ENCODE data around the gene CYTH3.
"Not testable (repeated sequence)": the region's sequence is repeated elsewhere in the genome, so short reads cannot be mapped to it uniquely, and the experiment has no call there.

CYTH3 gene

GRCh38 chr7:6232534-6232933, 39.9 kb downstream of the CYTH3 start:
- DNase-seq (ENCODE audit: low spot score): no peak

DNA sequence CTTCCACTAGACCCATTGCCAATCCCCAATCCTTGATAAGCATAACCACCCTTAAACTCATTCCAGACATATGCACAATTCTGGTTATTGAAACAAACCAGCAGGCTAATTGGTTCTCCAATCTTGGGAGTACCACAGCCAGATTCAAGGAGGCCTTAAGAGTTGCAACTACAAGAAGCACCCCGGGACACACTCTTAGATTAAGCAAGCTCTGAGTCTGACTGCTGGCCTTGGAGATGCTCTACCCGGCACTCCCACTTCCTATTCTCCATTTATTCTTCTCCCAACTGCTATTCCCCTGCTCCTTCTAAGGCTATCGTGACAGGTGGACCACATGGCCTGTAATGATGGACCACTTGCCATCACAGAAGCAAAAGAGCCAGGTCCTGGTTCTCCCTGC, 40.3 kb downstream of the CYTH3 start:
- DNase-seq (ENCODE audit: low spot score): no peak

DNA sequence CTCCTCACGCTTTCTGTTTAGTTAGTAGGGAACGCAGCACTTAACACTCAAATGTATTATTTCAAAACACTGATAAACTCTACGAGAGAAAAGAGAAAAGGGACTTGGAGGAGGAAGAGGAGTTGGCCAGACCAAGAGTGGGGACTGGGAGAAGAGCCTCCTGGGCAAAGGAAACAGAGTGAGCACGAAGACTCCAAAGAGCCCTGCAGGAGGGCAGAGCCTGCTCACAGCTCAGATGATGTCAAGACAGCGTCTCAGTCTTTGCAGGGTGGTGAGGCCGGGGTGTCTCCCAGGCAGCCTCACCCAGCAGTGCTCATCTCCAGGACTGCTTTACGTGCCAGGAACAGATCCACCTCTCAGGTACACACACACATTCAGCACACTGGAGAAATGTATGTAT, 41.2 kb downstream of the CYTH3 start:
- DNase-seq (ENCODE audit: low spot score): no peak

- not testable (repeated sequence) for DNase-seq (ENCODE audit: low spot score)
Measured at GRCh38 chr7:6229284-6229683, 43.1 kb downstream of the CYTH3 start.

DNA sequence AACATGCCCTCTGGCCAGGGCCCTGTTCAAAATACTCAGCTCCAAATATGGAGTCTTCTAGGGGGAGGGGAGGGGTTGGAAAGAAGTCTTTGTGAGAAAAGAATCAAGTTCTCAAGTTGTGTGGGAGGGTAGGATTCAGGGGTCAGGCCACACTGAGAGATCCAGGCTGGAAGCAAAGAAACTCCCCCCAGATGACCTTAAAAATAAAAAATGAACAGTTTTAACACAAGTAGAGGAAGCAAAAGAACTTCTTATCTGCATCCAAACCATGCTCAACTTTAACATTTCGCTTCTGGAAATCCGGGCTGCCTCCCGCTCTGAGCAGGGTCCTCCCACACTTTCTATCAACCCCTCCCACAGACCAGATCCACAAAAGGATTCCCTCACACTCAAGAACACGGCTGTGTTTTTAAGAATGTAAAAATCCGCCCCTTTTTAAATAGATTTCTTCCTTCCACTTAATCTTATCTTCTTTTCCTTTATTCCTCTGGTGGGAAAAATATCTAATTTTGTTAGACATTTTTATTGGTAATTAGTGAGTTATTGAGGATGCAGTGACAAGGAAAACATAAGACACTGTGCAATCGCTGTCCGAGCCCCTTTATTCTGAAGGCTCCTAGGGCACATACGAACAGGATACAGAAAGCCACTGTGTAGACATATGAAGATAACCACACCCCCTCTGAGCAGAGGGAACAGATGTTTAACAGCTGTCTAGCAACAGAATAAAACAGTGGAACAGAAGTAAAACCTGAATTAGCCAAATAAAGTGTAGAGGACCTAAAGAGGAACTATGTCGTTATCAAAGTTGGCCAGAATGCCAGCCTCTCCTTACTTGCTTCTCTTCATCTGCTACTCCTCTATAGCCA, 43.8 kb downstream of the CYTH3 start:
- no peak for DNase-seq (ENCODE audit: low spot score)

DNA sequence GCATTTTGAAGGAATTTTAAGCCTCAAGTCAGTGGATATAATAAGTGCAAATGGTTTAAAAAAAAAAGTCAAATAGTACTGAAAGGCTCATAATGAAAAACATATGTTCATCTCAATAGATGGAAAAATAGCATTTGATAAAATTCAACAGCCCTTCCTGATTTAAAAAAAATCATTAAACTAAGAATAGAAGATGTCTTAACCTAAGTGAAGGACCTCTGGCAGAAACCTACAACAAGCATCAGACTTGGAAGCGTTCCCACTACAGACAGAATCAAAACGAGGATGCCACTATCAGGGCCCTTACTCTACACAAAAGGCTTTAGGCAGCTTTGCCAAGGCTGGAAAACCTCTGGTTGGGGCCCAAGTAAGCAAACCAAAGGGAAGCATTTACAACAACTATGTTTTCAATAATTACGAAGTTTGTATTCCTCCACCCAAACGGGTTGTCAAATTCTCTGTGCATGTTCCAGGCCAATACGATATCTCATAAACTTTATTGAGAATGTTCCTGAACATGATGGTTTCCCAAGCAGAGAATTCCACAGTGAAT, 45.1 kb downstream of the CYTH3 start:
- DNase-seq (ENCODE audit: low spot score): no peak

DNA sequence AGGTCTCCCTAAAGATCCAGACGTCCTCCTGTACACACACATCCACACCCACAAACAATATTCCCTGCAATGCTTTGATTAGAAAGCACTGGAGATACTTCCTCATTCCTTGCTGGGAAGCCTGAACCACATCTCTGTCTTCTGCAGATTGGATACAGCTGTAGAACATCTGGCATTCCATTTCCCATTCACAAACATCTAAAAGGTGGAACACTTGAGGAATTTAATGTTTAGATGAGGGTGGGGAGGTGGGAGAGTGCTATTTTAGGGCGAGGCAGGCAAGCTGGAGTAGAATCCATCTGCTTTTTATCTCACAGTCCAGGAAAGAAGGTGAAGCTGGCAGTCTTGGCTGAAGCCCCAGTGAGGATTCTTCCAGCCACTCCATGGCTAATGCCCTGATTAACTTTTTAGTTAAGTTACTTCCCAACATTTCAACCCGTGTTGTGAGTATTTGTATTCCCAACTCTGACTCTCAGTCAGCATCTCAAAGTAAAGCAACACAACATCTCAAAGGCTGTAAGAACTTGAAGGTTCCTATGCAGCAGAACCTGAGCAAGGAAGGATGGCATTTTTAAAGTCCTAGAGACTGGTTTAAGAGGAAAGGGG, 46.1 kb downstream of the CYTH3 start:
- DNase-seq (ENCODE audit: low spot score): no peak

DNA sequence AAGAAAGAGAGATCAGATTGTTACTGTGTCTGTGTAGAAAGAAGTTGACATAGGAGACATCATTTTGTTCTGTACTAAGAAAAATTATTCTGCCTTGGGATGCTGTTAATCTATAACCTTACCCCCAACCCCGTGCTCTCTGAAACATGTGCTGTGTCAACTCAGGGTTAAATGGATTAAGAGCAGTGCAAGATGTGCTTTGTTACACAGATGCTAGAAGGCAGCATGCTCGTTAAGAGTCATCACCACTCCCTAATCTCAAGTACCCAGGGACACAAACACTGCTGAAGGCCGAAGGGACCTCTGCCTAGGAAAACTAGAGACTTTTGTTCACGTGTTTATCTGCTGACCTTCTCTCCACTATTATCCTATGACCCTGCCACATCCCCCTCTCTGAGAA, 49.0 kb downstream of the CYTH3 start:
- peak; percentile 20 for DNase-seq (ENCODE audit: low spot score)

DNA sequence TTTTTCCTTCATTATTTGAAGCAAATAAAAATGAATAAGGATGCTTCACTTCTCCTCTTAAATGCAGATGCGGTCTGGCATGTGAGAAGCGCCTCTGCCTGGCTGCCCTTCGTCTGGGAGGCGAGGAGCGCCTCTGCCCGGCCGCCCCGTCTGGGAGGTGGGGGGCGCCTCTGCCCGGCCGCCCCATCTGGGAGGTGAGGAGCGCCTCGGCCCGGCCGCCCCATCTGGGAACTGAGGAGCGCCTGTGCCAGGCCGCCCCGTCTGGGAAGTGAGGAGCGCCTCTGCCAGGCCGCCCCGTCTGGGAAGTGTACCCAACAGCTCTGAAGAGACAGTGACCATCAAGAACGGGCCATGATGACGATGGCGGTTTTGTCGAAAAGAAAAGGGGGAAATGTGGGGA, 49.4 kb downstream of the CYTH3 start:
- not testable (repeated sequence) for DNase-seq (ENCODE audit: low spot score)

DNA sequence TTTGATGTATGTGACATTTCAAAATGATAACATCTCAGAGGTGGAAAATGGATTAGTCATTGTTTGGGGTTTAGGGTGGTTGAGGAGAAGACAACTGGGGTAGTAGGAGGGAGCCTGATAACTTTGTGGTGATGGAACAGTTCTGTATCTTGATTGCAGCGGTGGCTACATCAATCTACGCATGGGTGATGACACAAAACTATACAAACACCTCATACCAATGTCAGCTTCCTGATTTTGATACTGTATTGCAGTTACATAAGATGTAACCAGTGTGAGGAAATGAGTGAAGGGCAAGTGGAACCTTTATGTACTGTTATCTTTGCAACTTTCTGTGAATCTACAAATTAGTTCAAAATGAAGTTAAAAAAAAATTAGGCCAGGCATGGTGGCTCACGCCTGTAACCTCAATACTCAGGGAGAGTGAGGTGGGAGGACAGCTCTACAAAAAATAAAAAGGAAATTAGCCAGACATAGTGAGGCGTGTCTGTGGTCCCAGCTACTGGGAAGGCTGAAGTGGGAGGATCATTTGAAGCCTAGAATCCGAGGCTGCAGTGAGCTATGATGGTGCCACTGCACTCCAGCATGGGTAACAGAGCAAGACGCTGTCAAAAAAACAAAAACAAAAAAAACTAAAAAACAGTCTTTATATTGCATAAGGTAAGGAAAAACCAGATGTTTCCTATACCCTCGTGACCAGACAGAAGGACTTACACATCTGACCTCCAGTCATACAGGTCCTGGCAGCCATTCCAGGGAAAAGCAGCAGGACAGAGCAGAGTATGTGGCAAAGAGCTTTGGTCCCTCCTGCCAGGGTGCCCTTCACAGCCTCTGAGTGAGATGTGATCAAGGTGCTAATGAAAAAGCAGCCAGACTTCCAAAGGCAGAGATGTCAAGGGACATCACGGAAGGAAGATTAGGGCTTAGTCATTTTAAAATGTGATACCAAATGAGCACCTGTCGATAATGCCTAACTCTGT, 50.8 kb downstream of the CYTH3 start:
- no peak for DNase-seq (ENCODE audit: low spot score)

DNA sequence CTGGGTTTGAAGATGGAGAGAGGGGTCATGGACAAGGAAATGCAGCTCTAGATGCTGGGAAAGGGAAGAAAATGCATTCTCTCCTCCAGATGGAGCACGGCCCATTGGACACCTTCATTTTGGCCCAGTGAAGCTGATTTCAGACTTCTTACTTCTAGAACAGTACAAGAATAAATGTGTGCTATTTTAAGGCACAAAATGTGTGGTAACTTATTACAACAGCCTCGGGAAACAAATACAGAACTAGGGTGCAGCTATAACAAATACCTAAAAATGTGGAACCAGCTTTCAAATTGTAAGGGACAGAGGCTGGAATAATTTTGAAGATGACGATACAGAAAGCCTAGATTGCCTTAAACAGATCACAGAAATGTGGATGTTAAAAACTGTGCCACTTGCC, 54.1 kb downstream of the CYTH3 start:
- no peak for DNase-seq (ENCODE audit: low spot score)

- DNase-seq (ENCODE audit: low spot score): no peak
Measured at GRCh38 chr7:6212008-6212407, 60.4 kb downstream of the CYTH3 start.

GRCh38 chr7:6210621-6211372, 61.6 kb downstream of the CYTH3 start:
- DNase-seq (ENCODE audit: low spot score): no peak

DNA sequence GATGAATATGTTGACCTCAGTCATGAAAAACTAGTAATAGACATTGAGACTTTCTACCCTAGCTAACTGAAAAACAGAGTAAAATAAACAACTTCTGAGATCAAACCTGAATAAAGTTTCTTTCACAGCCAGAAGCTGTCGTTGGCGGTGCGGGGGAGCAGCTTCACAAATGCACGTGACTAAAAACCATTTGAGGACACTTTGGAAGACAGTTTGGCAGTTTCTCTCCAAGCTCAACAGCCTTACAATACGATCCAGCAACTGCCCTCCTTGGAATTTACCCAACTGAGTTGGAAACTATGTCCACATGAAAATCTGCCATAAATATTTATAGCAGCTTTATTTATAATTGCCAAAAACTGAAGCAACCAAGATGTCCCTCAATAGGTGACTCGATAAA, 63.1 kb downstream of the CYTH3 start:
- DNase-seq (ENCODE audit: low spot score): no peak

DNA sequence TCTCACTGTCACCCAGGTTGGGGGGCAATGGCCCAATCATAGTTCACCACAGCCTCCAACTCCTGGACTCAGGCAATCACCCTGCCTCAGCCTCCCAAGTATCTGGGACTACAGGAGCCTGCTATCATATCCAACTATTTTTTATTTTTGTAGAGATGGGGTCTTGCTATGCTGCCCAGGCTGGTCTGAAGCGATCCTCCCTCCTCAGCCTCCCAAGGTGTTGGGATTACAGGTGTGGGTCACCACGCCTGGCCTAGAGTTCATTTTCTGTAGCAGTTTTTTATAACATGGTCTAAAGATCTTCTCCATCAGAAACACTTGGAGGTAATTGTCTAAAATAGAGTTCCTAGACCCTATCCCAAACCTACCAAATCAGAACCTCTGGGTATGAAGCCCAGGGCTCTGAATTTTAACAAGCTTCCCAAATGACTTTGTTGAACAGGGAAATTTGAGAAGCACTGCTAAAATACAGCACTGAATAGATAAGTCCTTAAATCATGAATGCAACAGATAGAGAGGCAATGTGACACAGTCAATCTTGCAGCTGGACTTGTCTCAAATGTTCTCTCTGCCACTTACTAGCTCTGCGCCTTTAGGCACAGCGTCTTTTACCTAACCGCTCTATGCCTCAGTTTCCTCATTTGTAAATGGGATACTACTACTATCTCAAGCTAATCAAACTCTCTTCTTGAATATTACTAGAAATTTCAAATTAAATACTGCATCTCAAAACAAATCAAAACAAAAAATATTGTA, 63.7 kb downstream of the CYTH3 start:
- no peak for DNase-seq (ENCODE audit: low spot score)

GRCh38 chr7:6205971-6206660, 66.3 kb downstream of the CYTH3 start:
- DNase-seq (ENCODE audit: low spot score): peak; percentile 92

GRCh38 chr7:6203381-6203780, 69.0 kb downstream of the CYTH3 start:
- no peak for DNase-seq (ENCODE audit: low spot score)

GRCh38 chr7:6202117-6202516, 70.3 kb downstream of the CYTH3 start:
- DNase-seq (ENCODE audit: low spot score): no peak

GRCh38 chr7:6200971-6201370, 71.5 kb downstream of the CYTH3 start:
- DNase-seq (ENCODE audit: low spot score): no peak
